Activated gamma-delta T cell (primary cell): ENCODE data around the gene TCTA.

ENCODE experiments used
- DNase-seq: peaks from one replicate; lab custom pipeline; 2025; lab: John Stamatoyannopoulos, UW

Gene TCTA

DNA sequence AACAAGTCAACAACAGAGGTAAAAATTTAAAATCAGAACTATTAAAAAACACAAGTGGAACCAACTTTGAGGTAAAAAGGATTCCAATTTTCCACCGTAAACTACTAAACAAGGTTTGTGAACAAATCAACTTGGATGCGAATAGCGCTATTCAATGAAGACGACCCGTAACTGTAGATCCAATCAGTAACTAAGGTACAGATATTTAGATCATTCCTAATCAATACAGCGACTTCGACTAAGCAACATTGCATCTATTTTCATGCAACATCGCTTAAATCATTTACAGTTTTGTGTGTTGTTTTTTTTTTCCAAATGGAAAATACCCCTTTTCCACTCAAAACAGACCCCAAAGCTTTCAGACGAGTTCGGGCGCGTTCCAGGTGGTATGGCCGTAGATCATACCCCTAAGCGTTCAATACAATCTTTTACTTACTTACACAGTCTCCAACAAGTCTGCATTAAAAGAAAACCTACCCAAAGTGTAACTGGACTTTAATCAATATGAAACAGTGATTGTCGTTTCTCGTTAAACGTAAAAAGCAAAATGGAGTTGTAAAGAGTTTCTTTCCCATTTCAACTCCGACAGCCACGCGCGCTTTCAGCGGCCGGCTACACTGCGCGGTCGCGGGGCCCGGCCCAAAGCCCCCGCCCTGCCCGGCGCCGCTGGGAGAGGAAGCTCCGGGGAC is 1.2 kb upstream of the TCTA start:
- DNase-seq: no peak

DNA sequence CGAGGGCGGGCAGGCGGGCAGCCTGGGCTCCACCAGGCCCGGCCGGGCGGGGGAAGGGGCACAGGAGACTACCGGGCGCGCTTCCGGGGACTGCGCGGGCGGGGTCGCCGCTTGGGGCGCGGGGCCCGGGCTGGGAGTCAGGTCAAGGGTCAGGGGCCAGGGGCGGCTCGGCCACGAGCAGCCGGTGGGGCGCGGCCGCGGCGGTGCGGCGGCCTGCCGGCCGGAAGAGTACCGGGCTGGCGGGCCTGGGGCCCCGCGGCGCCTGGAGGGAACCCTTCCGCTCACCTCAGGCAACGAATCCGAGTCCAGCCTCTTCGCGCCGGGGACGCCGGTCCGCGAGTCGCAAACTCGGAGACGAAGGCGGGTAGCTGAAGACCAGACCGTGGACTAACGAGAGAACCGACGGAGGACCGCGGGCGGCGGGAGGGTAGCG is 672 bp upstream of the TCTA start:
- peak; percentile 60 for DNase-seq

DNA sequence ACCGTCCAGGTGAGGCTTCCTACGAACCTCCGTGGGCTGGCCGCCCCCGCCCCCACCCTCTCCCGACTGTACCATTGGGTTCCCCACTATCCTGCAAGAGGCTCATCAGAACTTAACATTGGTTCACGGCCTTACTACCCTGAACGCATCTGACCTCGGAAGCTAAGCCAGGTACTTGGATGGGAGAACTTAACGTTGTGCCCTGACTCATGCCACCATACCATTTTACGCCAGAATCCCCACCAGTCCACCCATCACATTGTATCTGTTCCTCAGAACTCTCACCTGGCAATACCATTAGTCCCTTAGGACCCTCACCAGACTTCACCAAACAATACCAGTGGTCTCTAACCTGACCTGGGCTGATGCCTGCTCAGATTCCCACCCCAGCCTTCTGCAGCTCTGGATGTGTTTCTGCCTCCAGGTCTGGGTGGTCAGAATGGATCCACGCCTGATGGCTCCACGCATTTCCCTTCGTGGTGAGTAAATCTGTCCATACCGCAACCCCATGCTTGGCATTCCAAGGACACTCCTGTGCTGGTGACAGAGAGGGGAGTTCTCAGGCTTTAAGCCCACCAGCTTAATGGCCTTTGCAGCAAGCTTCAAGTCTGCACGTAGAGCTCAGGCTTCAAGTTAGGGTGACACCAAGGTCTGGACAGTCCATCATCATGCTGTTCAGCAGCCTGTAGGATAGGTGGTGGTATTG is 562 bp downstream of the TCTA start:
- DNase-seq: no peak

DNA sequence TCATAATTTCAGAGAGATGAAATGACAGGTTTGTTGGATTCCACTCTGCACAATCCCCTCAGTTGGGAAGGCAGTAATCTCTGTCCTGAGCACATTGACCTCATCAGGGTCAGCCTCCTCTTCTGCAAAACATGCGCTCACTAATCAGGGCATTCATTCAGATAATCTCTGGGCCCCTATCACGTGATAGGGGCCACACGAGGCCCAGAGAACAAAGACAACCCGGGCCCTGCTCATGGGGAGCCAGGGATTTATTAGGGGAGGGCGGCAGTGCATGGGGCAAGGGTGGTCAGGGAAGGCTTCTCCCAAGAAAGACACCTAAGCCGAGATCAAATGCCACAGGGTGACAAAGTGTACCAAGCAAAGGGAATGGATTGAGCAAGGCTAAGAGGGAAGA is 1.1 kb downstream of the TCTA start:
- DNase-seq: no peak

DNA sequence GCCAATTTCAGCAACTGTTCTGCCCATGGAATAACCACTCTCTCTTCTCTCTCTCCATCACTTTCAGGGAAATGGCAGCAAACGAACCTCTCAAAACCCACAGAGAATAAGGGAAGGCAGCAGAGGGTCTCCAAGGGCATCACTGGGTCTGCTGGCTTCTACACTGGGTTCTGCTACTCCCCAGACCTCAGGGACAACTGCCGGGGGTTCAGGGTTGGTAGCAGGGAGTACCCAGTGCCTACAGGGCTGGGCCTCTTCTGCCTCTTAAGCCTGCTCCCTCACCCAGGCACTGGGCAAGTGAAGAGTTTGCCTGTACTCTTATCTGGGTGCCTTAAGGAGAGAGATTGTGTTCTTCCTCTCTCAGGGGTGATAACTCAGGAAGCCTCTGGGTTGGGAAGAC is 2.5 kb downstream of the TCTA start:
- no peak for DNase-seq

DNA sequence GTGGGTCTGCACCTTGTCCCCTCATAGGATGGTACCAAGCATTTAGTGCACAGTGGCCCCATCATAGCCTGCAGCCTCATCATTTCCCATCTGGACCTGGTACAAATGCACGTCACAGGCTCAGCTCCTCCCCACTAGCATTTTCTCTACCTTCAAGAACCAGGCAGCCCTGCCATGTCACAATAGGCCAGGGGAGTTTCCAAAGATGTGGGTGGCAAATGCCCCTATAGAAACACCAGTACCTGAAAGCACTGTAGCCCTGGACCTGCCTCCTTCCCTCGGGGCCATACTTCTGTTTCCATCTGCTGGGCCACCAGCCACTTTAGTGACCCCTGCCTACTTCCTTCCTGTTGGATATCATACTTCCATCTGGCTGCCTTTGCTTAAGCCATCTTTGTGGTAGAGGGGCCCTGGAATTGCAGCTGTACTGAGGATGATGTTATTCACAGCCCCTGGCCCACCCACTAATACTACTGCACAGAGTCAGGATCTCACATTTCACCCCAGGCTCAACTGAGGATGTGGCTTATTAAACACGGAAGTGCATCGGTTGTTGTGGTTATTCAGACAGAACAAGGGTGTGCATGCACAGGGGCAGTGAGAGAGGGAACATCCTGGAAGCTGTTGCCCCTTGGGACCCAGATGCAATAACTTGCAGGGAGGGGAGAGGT is 3.8 kb downstream of the TCTA start:
- DNase-seq: no peak

DNA sequence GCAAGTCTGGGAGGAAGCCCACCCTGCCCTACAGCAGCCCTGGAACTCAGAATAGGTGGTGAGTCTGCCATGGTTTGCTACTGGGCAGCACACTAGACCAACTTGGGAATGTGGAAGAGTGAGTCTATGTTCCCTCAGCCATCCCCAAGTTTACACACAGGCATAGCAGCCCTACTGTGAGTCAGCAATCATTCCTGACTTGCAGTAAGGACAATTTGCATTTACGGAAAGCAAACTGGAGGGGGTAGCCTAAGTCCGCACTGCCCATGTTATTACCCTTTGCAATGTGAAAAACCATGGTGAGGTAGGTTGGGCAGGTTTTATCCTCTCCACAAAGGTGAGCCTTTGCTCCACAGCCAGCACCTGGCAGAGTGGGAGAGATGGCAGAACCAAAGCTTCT is 4.6 kb downstream of the TCTA start:
- DNase-seq: no peak

DNA sequence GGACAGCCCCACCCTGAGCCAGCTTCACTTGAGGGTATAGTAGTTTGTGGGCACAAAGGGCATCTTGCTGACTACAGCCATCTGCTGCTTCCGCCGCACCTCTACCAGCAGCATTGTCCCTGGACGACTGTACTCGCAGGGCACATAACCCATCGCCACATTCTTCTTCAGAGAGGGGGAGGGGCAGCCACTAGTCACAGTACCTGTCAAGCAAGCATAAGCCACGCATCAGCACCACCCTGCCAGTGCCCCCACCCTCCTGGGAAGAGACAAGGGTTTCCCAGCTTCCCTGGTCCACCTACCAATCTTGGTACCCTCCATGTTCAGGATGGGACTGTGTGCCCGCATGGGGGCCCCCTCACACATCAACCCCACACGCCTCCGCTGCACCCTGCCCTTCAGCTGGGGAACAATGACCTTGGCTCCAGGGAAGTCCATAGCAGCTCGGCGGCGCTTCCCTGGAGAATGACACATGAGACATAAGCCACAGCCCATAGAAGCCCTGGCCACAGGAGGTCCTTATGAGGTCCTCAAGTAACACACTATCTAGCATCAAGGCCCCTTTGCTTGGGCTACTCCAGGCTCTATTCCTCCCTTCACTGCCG is 5.4 kb downstream of the TCTA start:
- no peak for DNase-seq

DNA sequence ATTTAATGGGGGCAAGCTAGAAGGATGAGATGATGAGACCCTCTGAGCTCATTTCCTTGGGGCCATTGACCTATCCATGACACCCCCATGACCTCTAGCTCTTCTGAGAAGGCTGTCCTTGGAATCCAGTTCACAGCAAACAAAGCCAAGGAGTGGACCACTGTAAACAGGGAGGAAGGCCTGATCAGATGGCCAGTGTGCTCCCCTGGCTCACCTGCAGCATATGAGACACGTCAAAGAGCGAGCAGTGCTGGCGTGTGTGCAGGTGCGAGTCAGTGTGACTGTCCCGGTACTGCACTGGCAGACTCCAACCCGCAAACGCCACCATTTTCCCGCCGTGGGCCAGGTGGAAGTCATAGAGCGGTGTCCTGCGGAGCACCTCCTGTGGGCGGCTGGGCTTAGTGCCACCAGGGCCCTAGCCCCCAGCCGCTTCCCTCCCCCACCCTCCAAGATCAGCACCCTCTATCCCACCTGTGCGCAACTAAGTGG is 9.7 kb downstream of the TCTA start:
- DNase-seq: no peak

DNA sequence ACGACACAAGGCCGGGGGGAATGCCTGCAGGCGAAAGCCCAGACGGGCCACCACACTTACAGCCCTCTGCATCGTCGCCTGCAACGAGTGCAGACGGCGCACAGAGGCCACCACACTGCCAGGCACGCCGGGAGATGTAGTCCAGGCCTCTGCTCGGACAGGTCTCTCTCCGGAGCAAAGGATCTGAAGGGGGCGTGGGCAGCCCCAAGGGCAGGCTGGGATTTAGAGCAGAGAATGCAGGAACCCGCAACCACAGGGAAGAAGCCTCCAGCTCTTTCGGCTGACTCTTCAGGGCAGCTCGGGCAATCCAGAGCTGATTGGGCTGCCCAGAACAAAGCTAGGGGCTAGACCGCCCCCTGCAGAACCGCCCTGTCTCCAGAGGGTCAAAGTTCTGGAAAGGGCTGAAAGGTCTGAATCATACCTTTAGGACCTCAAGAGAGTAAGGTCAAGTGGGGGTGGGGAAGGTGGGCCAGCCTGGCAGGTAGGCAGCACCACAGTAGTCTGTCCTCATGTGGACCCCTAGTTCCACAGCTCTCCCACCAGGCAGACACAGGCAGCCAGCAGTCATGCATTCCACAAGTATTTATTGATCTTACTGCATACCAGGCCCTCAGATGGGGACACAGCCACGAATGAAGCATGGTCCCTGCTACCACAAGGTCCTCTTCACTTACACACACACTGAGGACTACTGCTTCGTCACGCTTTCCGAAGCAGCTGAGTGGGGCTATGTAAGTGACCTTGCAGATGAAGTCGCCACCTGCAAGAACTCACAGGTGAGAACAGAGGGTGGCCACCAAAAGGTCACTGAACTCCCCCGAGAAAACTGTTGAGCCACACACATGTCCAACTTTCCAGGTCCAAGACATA is 10.4 kb downstream of the TCTA start, which contains the start of gene AMT:
Gene AMT (minus strand): TSS at position 95 of the 870 bp plus-strand sequence. CDS start 23 bp downstream, at position 72.
- no peak for DNase-seq

DNA sequence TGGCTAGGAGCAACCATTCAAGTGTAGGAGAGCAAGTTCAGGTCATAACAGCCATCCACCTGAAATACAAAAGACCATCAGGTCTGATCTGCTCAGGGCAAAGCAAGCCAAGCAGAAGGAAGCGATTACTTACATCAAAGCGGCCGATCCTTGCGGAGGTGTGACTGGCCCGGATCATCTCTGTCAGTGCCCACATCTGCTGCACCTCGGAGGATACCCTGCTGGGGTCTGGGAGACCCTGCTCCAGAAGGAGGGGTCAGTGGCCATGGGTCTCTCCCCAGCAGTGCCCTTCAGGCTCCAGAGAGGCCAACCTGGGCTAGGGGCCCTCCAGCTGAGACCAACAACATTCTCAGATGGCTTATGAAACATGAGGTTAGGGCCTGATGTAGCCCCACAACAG is 12.6 kb downstream of the TCTA start:
- DNase-seq: no peak

DNA sequence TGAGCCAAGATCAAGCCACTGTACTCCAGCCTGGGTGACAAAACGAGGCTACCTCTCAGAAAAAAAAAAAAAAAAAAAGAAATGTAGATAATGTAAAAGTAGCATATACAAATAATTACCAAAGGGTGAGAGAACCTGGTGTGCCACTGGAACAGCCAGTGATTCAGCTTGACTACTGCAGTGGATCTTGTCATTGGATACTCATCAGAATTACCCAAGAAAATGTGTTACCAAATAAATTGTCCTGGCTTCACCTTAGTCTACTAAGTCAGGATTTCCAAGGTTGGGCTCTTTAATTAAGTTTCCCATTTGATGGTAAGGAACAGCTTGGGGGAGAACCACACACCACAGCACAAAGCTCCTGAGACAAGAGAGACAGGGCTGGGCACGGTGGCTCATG is 15.4 kb downstream of the TCTA start:
- no peak for DNase-seq

DNA sequence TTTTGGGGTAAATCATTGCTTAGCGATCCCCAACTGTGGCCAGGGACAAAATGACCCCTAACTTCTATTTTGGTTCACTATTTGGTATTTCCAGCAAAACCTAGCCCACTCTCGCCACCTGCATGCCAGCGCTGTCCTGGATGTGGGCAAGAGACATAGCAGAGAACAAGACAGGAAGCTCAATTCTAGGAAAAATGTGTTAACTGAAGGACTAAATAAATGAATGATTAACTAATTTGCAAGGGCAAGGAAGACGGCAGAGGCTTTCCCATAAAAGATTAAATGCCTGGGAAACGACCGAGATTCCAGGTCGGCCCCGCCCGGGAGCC is 16.5 kb downstream of the TCTA start:
- DNase-seq: no peak

DNA sequence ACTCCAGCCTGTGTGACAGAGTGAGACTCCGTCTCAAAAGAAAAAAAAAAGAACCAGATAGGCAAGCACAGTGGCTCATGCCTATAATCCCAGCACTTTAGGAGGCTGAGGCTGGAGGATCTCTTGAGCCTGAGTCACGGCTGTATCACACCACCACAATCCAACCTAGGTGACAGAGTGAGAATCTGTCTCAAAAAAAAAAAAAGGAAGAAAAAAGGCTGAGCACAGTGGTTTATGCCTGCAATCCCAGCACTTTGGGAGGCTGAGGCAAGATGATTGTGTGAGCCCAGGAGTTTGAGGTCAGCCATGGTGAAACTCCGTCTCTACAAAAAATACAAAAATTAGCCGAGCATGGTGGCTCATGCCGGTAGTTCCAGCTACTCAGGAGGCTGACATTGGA is 22.5 kb downstream of the TCTA start:
- DNase-seq: no peak

DNA sequence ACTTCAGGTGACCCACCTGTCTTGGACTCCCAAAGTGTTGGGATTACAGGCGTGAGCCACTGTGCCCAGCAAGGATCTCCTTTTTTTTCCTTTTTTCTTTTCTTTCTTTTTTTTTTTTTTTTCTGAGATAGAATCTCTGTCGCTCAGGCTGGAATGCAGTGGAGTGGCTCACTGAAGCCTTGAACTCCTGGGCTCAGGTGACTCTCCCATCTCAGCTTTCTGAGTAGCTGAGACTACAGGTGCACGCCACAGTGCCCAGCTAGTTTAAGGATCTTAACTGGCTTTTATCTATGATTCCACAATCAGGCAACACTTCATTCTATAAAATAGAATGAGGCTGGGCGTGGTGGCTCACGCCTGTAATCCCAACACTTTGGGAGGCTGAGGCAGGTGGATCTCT is 33.2 kb downstream of the TCTA start:
- DNase-seq: no peak

DNA sequence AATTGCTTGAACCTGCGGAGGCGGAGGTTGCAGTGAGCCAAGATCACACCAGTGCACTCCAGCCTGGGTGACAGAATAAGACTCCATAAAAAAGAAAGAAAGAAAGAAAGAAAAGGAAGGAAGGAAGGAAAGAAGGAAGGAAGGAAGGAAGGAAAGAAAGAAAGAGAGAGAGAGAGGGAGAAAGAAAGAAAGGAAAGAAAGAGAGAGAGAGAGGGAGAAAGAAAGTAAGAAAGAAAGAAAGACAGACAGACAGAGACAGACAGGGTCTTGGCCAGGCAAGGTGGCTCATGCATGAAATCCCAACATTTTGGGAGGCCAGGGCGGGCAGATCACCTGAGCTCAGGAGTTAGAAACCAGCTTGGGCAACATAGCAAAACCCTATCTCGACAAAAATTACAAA is 41.4 kb downstream of the TCTA start:
- DNase-seq: no peak

DNA sequence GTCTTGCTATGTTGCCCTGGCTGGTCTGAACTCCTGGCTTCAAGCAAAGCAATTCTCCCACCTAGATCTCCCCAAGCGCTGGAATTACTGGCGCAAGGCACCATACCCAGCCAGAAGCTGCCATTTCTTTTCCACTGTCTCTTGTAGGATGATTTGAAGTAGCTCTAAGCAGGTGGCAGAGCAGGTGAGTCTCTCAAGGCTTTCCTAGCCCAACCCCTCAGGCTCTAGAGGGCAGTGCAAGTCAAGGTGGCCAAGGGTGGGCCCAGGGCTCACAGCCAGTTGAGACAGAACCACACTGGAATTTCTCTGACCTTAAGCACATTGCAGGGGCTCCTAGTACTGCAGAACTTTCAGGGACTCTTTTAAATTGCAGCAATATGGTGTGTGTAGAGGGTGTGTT is 42.2 kb downstream of the TCTA start:
- DNase-seq: no peak

DNA sequence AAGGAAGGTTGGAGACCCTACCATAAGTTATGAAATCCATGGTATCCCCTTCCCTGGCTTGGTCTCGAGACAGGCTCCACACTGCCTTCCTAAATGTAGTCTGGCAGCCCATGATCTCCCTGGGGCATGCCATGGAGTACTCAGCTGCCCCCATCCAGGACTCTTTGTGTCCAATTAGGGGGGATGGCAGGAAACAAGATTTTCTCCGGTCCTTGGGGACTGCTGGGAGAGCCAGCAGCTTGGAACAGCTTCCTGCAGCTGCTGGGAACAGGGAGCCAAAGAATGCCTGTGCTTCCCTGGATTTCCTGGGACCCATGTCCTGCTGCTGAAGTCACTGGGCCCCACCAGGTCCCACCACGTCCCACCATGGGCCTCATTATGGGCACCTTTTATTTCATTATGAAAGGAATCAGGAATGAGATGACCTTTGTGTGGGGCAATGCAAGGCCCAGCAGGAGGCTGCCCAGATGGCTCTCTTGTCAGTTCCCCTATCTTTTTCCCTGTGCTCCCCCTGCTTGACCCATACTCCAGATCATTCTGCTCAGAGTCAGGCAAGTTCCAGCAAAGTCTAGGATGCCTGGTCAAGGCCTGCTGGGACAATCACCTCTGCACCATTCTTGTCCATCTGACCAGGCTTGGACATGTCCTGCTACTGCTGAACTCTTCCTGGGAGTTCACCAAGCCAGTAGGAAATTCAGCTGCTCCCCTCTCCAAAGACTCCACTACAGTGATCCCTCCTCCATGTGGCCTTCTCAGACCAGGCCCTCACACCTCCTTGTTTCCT is 42.9 kb downstream of the TCTA start:
- DNase-seq: no peak

DNA sequence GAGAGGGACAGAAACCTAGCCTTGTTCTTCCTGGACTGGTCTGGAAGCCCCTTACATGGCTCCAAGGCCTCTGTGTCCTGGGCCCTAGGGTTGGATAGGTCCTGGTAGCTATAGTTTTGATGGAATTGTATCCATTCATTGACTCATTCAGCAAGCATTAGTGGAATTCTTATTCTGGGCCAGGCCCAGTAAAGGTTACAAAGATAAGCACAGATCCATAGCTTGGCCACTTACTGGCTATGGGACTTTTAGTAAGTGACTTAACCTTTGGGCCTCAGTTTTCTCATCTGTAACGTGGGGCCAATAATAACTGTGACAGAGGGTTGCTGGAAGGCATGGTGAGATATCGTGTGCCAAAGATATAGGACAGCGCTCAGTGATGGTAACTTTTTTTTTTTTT is 44.2 kb downstream of the TCTA start:
- DNase-seq: no peak

DNA sequence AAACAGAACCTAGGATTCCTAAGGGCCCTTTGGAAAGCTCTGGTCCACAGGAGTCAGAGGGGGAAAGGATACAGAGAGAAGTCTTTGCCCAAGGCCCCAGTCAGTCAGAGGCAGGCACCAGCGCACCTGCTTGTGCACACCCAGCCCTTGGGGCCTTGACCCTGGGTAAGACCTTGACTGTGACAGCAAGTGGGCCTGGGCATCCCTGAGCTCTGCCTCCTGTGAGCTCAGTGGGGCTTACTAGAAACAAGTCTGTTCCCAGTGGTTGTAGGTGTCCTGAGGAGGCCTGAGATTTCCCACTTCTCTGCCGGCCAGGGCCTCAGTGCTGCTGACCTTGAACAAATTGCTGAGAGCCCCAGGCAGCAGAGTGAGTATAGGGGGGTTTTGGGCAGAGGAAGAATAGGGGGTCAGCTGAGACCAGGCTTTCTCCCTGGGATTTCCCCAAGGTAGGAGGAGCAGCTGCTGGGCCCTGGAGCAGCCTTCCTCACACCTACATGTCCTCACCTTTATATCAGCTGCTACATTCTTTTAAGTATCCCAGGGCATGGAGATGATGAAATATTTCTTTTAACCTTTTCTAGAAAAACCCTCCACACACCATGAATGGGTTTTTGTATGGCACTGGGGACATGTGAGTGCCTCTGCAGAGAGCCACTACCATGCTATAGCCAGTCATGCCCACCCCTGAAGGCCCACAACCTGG is 48.1 kb downstream of the TCTA start:
- DNase-seq: no peak
